ENCODE results near the gene PTPN20.
A peak's percentile ranks its signal among the peaks of the same experiment; 100 is the strongest.
"Not testable (repeated sequence)": the region's sequence is repeated elsewhere in the genome, so short reads cannot be mapped to it uniquely, and the experiment has no call there.

PTPN20 gene, protein sequence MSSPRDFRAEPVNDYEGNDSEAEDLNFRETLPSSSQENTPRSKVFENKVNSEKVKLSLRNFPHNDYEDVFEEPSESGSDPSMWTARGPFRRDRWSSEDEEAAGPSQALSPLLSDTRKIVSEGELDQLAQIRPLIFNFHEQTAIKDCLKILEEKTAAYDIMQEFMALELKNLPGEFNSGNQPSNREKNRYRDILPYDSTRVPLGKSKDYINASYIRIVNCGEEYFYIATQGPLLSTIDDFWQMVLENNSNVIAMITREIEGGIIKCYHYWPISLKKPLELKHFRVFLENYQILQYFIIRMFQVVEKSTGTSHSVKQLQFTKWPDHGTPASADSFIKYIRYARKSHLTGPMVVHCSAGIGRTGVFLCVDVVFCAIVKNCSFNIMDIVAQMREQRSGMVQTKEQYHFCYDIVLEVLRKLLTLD

DNA sequence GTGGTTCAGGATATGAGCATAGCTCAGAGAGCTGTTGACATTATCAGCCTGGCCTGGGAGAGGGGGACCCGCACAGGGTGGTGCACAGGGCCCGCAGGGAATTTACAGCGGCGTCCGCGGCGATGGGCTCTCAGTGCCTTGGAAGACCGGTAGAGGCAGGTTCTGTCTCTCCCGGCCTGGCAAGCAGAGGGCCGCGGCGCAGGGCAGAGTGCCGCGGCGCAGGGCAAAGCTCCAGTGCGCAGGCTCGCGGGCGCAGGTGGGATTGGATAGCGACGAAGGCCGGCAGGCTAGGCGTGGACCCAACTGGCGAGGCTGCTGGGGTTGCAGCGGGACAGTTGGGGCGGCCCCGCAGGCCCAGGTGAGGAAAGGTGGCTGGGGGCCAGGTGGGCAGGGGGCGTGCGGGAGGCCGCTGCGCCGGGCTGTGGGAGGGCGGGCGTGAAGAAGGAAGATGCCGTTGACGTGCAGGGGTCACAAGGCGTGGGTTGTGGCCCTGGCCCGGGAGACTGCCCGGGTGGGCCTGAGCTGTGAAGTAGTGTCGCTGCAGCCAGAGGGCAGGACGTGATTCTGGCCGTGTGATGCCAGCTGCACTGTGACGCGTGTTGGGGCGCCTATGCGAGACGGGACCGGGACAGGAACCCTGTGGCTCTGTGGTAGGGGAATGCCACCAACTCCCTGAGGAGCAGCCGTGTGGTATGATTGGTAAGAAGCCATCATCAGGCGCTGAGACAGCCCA is at the start of gene PTPN20:
PTPN20 (plus strand) TSS at position 285 of the 733 bp plus-strand sequence. CDS start 21,072 bp downstream, outside the sequence.
- peak in 14 of 56 donors; percentile 3 to 56 (median 14) for DNase-seq

DNA sequence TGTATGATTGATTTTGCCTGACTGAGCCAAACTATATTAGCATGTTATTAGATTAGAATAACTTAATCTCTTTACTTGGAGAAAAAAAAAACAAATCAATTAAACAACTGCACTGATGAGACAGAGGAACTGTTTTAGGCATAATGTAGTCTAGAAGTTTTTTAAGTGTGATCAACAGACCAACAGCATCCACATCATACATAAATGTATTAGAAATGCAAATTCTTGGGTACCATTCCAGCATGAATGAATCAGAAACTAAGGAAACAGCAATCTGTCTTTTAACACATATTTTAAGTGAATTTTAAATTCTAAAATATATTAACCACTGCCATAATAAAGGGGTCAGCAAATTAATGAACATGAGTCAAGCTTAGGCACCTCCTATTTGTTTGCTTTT is 41.5 kb upstream of the PTPN20 start:
- not testable (repeated sequence) for DNase-seq

DNA sequence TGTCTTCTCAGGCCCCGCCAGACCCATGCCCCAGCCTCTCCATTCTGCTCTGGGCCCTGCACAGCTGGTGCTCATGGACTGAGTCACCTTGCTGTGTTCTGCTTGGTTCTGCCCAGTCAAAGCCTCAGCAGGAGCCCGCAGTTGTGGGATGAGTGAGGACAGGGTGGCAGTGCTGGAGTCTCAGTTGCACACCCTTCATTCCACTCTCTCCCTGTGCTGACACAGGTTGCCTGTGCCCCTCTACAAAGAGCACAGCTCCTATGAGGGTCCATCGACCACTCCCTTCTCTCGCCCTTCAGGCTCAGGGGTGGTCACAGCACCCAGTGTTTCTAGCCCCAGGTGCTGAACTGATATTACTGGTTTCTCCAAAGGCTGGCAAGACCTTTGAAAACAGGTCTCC is 39.6 kb upstream of the PTPN20 start:
- DNase-seq = not testable (repeated sequence)

DNA sequence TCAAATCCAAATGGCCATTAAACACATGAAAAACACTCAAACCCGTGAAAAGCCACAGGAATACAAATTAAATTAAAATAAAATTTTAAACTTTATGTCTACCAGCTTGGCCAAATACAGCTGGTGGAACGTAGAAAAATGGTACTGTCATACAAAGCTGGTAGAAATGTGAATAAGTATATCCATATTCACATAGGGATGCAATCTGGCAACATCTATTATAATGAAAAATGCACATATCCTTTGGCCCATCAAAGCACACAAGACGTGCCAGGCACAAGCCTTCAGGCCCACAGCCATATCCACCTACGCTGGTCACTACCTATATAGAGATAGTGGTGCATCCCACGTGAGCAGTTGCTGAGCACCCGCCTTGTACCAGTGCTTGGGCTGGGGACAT is 35.9 kb upstream of the PTPN20 start:
- not testable (repeated sequence) for DNase-seq

DNA sequence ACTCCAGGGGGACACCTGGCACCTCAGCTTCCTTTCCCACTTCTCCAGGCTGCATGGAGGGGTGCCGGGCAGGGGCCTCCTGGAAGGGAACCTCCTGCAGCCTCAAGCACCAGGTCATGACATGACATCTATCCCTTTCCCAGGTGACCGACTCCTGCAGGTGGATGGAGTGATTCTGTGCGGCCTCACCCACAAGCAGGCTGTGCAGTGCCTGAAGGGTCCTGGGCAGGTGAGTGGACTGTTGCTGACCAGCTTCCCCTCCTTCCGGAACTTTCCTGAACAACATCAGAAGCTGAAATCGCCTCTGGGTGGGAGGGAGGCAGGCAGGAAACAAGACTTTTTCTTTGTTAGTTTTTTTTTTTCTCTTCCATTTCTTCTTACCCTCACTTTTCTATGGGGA is 34.5 kb upstream of the PTPN20 start:
- DNase-seq = not testable (repeated sequence)

DNA sequence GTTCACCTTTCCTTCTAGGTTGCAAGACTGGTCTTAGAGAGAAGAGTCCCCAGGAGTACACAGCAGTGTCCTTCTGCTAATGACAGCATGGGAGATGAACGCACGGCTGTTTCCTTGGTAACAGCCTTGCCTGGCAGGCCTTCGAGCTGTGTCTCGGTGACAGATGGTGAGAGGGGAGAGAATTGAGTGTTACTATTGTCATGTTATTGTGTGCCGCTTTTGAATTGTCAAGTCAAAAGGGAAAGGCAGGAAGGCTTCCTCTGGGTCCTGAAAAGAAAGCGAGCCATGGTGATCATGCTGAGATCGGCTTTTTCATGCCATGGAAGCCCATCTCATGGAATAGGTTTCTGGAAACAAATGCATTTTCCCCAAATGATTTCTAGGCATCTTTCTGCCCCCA is 32.5 kb upstream of the PTPN20 start:
- DNase-seq = peak in 12 of 56 donors; percentile 3 to 54 (median 30)

DNA sequence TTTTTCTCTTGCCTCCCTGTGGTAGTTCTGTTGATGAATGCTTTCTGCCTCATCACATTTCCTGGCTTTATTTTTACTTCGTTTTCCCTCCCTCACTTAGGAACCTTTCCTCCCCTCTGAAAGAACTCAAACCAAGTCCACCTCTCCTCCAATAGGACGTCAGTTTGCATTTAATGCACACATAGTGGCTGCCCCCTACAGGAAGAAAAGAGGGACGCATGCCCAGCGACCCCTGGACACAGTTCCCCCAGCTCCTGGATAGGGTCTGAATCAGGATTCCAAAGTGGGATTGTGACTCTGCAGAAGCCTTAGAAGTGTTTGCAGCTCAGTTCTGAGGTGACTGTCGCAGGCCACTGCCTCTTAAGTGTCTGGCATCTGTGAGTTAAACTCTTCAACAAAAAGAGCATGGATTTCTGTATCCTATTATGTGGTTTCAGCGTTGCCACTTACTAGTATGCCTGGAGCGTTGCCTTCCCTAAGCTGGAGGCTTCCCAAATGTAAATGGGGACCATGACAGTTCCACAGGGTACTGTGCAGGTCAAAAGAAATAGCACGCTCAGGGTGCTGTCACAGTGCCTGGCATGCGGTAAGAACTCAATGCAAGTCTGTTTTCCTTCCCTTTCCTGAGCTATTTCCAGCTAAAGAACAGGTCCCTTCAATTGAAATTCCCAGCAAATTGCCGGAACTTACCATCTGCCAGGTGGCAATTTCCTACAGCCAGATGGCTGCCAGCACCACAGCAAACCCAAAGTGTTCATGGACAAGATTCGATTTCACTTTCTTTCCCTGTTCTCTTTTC is 20.2 kb upstream of the PTPN20 start:
- peak in 1 of 56 donors; percentile 19 for DNase-seq

DNA sequence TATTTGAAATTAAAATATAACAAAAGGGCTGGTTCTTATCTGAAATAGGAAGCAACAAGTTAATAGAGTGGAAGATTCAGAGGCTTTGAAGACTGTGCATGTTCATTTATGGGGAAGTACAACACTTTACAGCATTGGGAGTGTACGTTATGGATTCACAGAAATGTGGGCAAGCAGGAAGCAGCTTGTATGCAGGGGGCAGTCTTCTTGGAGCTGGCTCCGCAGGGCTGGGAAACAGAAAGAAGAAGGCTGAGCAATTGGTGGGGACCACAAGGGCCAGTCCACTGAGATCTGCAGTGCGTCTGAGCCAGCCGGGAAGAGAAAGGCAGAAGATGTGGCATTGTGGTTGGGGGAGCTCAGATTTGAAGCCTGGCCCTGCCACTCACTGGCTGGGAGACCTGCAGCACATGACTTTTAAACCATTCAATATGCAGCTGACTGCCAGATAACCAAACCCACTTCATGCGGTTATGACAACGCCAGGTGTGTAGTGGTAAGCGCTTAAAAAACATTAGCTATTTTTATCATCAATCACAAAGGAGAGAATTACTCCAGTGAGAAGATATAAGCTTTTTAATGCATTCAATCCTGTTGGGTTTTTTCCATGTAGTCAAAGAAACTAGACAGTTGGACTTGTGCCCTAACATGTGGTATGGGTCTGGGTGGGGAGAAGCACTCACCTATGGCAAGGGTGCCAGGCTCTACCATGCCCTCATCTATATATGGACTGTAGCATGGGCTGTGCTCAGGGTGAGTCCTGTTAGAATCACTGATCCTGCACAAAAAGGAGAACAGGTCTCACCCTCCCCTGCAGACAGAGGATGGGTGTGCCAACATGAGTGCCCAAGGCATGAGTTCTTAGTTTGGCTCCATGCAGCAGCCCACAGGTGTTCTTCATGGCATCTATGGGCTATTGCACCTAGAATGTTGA is 14.2 kb upstream of the PTPN20 start:
- DNase-seq = not testable (repeated sequence)

DNA sequence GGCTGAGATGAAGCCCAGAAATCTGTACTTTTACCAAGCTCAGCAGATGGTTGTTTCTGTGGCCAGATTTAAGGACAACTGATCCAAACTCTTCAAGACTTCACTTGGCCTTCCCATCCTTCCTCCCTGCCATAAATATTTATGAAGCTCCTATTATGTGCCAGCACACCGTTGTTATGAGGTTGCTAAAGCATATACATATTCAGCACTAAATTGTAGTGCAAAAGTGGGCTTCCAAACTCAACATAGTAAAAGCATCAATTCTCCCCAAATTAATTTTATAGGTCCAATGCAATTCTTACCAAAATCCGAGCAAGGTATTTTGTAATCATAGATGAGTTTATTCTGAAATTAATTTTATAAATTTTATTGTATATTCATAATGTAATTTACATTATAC is 10.0 kb upstream of the PTPN20 start:
- DNase-seq = not testable (repeated sequence)

DNA sequence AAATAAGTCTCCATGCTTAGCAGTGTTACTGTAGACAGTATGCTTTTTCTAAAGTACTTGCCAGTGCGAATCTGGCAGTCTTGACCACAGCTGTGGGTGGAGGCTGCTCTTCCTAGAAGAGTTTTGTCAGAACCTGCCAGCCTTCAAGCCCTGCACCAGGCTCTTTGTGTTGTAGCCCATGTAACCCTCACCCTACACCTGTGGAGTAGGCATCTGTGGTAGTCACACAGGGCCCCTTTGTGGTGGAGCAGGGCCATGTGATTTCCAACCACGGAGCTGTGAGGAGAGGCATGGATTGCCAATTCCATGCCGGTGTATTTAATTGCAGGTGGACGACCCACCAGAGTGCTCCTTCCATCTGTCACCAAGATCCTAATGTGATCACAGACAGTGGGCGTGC is 7.4 kb upstream of the PTPN20 start:
- not testable (repeated sequence) for DNase-seq

DNA sequence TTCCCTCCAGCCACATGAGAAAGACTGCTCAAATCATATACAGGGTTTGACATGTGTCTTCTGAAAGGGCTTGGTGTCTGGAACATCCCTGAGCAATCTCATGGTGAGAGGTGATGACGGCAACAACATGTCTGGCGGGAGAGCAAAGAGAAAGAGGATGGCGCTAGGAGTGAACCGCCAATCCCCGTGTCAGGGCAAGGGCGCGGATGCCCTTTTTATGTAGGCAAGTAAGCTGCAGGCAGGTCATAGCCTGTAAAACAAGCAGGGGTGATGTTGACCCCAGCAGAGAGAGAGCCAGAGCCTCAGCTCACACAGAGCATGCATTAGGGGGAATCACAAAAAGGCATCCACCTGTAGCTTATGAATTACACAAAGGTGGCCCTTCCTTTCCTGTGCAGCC is 4.9 kb upstream of the PTPN20 start:
- DNase-seq = not testable (repeated sequence)

DNA sequence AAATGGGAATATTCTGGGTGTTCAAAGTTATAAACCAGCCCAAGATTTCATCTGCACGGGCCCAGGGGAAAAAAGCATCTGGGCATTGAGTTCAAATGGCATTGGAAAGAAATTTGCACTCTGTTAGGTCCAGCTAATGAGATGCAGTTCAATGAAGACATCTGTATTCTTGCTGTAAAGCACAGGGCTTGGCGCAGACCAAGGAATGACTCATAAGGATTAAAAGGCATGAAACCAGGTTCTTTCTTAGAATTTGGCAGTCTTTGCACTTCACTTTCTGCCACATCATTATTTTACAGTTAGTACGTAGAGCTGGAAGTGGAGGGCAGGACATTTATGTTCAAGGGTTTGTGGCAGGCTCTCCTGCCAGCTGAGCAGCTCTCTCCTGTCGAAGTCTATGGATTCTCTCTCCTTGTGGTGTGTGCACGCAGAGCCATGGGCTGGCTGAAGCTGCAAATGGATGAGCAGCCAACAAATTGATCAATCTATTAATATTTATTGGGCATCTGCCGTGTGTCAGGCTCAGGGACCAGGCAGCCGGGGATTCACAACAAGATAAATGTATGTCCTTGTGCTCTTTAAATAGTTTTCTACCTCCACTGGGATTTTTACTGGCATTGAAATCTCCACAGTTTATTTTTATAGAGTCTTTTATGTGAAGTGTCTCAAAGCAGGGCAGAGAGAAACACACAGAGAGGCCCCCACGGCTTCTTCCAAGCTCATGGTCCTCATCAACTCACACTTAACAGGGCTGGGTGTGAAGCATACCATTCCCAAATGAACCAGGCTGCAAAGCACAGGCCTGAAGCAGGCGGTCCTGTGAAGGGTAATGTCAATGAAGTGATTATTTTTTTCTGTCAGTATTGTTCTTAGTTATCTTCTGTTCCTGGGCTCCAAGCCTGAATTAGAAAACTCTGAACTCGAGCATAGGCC is 3.8 kb upstream of the PTPN20 start:
- not testable (repeated sequence) for DNase-seq

DNA sequence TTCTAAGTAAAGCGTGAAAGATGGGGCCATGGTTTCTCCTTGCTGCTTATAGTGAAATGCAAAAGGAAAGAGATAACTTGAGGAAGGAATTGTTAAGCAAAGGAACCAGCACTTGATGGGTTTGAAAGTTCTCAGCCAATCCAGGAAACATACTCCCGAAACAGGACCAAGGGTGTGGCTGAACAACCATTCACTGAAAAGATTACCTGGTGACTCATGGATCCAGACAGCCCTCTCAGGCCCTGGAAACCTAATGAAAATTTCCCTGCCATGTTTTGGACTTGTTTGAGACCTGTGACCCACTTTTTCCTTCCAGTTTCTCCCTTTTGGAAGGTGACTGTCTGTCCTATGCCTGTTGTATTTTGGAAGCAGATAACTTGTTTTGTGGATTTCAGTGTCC is 11.3 kb downstream of the PTPN20 start:
- DNase-seq = not testable (repeated sequence)

DNA sequence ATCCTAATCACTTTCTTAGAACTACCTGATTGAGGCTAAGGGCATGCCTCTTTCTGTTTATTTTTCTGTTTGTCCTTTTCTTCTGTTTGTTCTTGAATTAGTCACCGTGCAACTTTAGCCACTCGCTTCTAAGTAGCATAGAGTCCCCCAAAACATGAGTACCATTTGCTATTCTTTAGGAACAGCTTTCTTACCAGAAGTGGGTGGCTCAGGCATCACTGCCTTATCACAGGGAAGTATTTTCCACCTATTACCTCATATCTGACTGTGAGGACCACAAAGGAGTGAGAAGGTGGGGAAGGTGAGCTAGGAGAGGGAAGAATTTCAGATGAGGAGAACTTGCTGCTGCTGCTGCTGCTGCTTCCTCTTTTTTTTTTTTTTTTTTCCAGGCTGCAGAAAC is 13.9 kb downstream of the PTPN20 start:
- not testable (repeated sequence) for DNase-seq

DNA sequence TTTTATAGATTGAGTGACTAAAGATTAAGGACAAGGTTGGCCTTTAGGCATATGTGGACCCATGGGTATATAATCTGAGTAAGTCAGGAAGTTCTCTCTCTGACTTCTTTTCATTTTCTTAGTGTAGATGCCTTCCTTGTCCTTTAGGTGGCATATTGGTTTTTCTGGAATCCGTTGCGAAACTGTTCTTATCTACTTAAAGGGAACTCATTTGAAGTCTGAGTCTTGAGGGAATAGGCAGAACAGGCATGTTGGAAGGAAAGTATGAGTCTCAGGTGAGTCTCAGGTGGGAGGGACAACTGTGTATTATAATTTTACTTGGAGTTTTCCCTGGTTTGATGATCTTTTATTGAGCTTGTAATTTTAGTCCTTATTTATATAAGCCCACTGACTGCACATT is 14.6 kb downstream of the PTPN20 start:
- not testable (repeated sequence) for DNase-seq

DNA sequence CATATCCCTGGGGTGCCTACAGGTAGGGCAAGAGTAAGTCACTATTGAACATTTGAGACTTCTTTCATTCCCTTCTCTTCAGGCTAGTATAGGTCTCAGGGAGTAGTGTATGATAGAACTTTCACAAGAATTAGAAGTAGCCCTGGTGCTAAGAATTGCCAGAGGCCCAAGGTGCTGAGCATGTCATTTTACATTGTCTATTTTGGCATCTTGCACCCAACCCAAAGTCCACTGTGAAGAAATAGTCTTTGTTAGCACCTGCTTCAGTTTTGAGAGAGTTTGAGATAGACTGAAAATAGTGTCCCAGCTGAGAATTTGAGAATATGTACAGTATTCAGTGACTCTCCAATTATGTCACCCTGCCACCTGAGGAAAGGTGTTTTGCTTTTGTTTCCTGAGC is 17.6 kb downstream of the PTPN20 start:
- DNase-seq = not testable (repeated sequence)

DNA sequence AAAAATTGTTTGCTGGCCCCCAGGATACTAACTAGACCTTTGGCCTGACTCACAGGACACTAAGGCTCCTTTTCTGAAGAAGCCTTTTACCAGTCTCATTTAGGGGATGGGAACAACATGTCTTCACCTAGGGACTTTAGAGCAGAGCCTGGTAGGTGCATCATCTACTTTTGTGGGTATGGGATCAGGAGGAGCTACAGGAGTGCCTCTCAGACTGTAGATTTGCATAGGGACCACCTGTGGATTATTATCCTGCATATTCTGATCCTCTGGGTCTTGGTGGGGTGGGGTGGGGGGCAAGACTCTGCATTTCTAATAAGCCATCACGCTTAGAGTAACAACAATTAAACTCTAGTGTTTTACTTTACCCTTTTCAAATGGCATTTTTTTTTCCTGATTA is 21.2 kb downstream of the PTPN20 start:
- not testable (repeated sequence) for DNase-seq

DNA sequence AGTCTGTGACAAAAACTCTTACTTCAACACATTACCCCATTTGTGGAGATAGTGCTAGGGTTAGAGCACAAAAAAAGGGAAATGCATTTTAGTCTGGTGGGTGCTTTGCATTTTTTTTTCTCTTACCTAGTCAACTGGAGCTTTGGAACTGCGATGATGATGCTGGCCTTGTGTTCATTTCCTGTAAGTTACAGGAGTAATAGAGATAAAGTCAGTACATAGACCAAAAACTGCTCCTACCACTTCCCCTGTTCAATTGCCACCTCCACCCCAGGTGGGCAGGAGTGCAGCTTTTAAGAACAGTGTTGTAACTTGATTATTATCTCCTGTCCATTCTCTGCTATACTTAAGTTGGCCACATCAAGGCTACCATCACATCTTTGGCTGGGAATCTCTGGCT is 29.9 kb downstream of the PTPN20 start:
- not testable (repeated sequence) for DNase-seq
